ENCODE results near the gene DOK7. TPM values are rescaled to one million over a fixed set of nuclear protein-coding genes. Genes with fewer than 3 reads are reported as not detected.

DOK7 gene
- total RNA-seq, 4 donors from 2014 or later: 0.26 to 0.45 TPM; not detected in 2

GRCh38 chr4:3494462-3494871, 31.4 kb downstream of the DOK7 start:
- intact Hi-C loops (cut with DNase I): no loop called here
- no peak overlapping the region for H3K27ac ChIP-seq
- H3K27me3 ChIP-seq: peaks cover 0 to 79% (median 2%) of the 10 kb centered on the region in 4 donors
- WGBS, 2 donors: 35 to 47% methylated on average over 7 to 8 of the region's 15 CpGs
- DNase-seq: no peak
- no peak for TF ChIP-seq POLR2A (IDR thresholded peaks at IDR 0.05)
- no peak for TF ChIP-seq CTCF (IDR thresholded peaks at IDR 0.05)
- no peaks in the 10 kb centered on the region for H3K4me1 ChIP-seq
- peaks cover 0 to 7% (median 0%) of the 10 kb centered on the region in 3 donors for H3K36me3 ChIP-seq
- H3K4me3 ChIP-seq: no peak overlapping the region
- H3K9me3 ChIP-seq: no peaks in the 10 kb centered on the region

GRCh38 chr4:3495204-3495975, 32.3 kb downstream of the DOK7 start:
- Histone ChIP-seq H3K4me1 (no peaks in the 10 kb centered on the region), H3K4me3 (no peak overlapping the region), H3K27me3 (peaks cover 0 to 70% (median 2%) of the 10 kb centered on the region in 4 donors), H3K27ac (no peak overlapping the region), H3K36me3 (peaks cover 0 to 16% (median 0%) of the 10 kb centered on the region in 3 donors), H3K9me3 (no peaks in the 10 kb centered on the region)
- TF ChIP-seq POLR2A (IDR thresholded peaks at IDR 0.05) (no peak), CTCF (IDR thresholded peaks at IDR 0.05) (no peak)
- WGBS, 2 donors: 87% methylated on average over 3 of the region's 28 CpGs; no CpG with 5 or more reads in 1 of the 2 donors
- intact Hi-C loops (cut with DNase I): no loop called here
- no peak for DNase-seq

GRCh38 chr4:3496021-3496420, 32.9 kb downstream of the DOK7 start:
- 66% methylated on average over 3 of the region's 14 CpGs; no CpG with 5 or more reads in 1 of the 2 donors for WGBS, 2 donors
- Histone ChIP-seq H3K36me3 (peaks cover 0 to 22% (median 0%) of the 10 kb centered on the region in 3 donors), H3K9me3 (no peaks in the 10 kb centered on the region), H3K27me3 (peaks cover 0 to 63% (median 2%) of the 10 kb centered on the region in 4 donors), H3K4me3 (no peak overlapping the region), H3K27ac (no peak overlapping the region), H3K4me1 (no peaks in the 10 kb centered on the region)
- intact Hi-C loops (cut with DNase I): no loop called here
- no peak for DNase-seq
- TF ChIP-seq POLR2A (IDR thresholded peaks at IDR 0.05): no peak
- no peak for TF ChIP-seq CTCF (IDR thresholded peaks at IDR 0.05)

- WGBS, 2 donors: 79 to 80% methylated on average over 2 to 3 of the region's 6 CpGs
- H3K4me1 ChIP-seq: no peaks in the 10 kb centered on the region
- no peak overlapping the region for H3K4me3 ChIP-seq
- peaks cover 0 to 33% (median 0%) of the 10 kb centered on the region in 3 donors for H3K36me3 ChIP-seq
- H3K27me3 ChIP-seq: peaks cover 0 to 53% (median 0%) of the 10 kb centered on the region in 4 donors
- no peaks in the 10 kb centered on the region for H3K9me3 ChIP-seq
- intact Hi-C loops (cut with DNase I): no loop called here
- TF ChIP-seq CTCF (IDR thresholded peaks at IDR 0.05): no peak
- TF ChIP-seq POLR2A (IDR thresholded peaks at IDR 0.05): no peak
- H3K27ac ChIP-seq: no peak overlapping the region
- DNase-seq: no peak
These were observed 34.0 kb downstream of the DOK7 start for GRCh38 chr4:3497095-3497494.
